OCI-LY3 (cell line): ENCODE measurements around the gene ZFYVE28.

Experiments used
- H2AFZ ChIP-seq: fragments of 200-600, 300-600 bp; shearing (Covaris generic); 2 replicates; pipeline ENCODE4 v1.6.0; 2014; ENCODE audit warnings: antibody characterized with exemption, low read depth, low read length
- H3K27ac ChIP-seq: fragments of 200-600, 300-600 bp; sonication (generic); 2 replicates; pipeline ENCODE4 v1.5.1; 2014; ENCODE audit warnings: mild to moderate bottlenecking, low read length, moderate library complexity, mixed read lengths
- H3K27me3 ChIP-seq: fragments of 200-600, 300-600 bp; sonication (generic); 2 replicates; pipeline ENCODE4 v1.6.1; 2014; ENCODE audit warnings: low read depth, low read length, mixed read lengths
- H3K36me3 ChIP-seq: fragments of 200-600, 300-600 bp; sonication (generic); replicated peaks from 2 replicates; pipeline ENCODE3; 2014; ENCODE audit warnings: low read depth, low read length, mixed read lengths
- H3K4me1 ChIP-seq: fragments of 300-600, 200-600 bp; sonication (generic); 2 replicates; pipeline ENCODE4 v1.6.1; 2014; ENCODE audit warnings: low read length, mixed read lengths
- H3K4me2 ChIP-seq: fragments of 200-600, 300-600 bp; sonication (generic); 2 replicates; pipeline ENCODE4 v1.6.1; 2014; ENCODE audit warnings: low read length, mixed read lengths
- H3K4me3 ChIP-seq: fragments of 300-600, 200-600 bp; sonication (generic); 2 replicates; pipeline ENCODE4 v1.5.1; 2014; ENCODE audit warnings: antibody characterized with exemption, mild to moderate bottlenecking, low read length, moderate library complexity
- H3K79me2 ChIP-seq: fragments of 300-600, 200-600 bp; shearing (Covaris generic); 2 replicates; pipeline ENCODE4 v1.6.1; 2014; ENCODE audit warnings: mild to moderate bottlenecking, low read length, mixed read lengths
- H3K9ac ChIP-seq: fragments of 300-600, 200-600 bp; shearing (Covaris generic); 2 replicates; pipeline ENCODE4 v1.6.0; 2014; ENCODE audit warnings: mild to moderate bottlenecking, low read length, moderate library complexity
- H3K9me3 ChIP-seq: fragments of 200-600, 300-600 bp; shearing (Covaris generic); 2 replicates; pipeline ENCODE4 v1.6.1; 2014; ENCODE audit warnings: low read length, mixed read lengths; ENCODE audit not compliant: insufficient read depth
- H4K20me1 ChIP-seq: fragments of 200-600, 300-600 bp; sonication (generic); 2 replicates; pipeline ENCODE4 v1.6.1; 2016; ENCODE audit warnings: low read length, mixed read lengths; ENCODE audit not compliant: insufficient read depth
- EZH2phosphoT487 ChIP-seq: fragments of 200-600 bp; shearing (Covaris generic); IDR thresholded peaks from 2 replicates; pipeline ENCODE4 v1.6.1; 2018; ENCODE audit warnings: antibody characterized with exemption, mixed run types, low read depth
- TF ChIP-seq, protein P1 (sequence below): fragments of 200-600, 300-600 bp; sonication (generic); IDR thresholded peaks from 2 replicates; pipeline ENCODE4 v1.5.1; 2014; ENCODE audit warnings: antibody characterized with exemption, low read length, low read depth

Gene ZFYVE28

DNA sequence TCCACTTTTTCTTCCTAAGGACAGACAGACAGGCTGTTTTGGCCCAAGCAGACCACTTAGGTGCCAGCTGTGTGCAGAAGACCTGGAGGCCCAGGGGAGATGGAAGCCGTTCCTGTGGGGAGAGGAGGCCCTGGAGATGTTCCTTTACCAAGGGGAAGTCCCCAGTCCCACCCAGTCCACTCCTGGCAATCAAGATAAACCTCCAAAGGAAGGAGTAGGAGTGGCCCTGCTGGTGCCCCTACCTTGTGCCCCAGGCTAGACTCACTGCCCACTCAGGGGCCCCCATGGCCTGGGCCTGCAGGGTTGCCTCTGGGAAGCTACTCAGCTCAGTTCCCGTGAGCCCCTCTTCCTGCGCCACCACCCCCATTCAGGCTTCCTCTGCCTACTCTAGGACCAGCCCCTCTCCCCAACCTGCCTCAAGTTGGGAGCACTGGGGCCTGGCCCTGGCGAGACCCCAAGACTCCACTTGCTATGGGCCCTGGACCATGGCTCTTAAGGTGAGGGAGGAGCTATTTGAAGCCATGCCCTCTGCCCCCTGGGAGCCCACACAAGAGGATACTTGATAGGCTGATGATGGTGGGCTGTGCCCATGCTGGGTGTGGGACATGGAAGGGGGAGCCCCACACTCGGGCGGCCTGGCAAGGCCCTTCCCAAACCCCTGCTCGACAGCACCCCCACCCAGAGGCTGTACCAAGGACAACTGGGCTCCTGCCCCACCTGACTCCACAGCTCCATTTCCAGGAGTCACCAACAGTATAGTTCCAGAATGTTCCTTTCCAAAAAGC is 25.7 kb upstream of the ZFYVE28 start:
- Histone ChIP-seq H3K27ac (no peak overlapping the region), H3K79me2 (no peaks in the 10 kb centered on the region), H4K20me1 (no peaks in the 10 kb centered on the region), H3K9ac (no peak overlapping the region), H3K4me1 (peaks cover 10% of the 10 kb centered on the region; the same call in 1 of the 2 replicates), H3K9me3 (no peaks in the 10 kb centered on the region), H3K4me2 (no peak overlapping the region), H3K27me3 (no peaks in the 10 kb centered on the region), H3K4me3 (no peak overlapping the region), H2AFZ (no peak overlapping the region), H3K36me3 (no peaks in the 10 kb centered on the region)
- TF ChIP-seq EZH2phosphoT487 = no peak
- TF ChIP-seq, protein P1, sequence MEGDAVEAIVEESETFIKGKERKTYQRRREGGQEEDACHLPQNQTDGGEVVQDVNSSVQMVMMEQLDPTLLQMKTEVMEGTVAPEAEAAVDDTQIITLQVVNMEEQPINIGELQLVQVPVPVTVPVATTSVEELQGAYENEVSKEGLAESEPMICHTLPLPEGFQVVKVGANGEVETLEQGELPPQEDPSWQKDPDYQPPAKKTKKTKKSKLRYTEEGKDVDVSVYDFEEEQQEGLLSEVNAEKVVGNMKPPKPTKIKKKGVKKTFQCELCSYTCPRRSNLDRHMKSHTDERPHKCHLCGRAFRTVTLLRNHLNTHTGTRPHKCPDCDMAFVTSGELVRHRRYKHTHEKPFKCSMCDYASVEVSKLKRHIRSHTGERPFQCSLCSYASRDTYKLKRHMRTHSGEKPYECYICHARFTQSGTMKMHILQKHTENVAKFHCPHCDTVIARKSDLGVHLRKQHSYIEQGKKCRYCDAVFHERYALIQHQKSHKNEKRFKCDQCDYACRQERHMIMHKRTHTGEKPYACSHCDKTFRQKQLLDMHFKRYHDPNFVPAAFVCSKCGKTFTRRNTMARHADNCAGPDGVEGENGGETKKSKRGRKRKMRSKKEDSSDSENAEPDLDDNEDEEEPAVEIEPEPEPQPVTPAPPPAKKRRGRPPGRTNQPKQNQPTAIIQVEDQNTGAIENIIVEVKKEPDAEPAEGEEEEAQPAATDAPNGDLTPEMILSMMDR = no peak

GRCh38 chr4:2443061-2443730 is 24.8 kb upstream of the ZFYVE28 start:
- Histone ChIP-seq H3K4me3 (no peak overlapping the region), H3K79me2 (no peaks in the 10 kb centered on the region), H3K4me2 (no peak overlapping the region), H3K9ac (no peak overlapping the region), H3K27ac (no peak overlapping the region), H3K27me3 (no peaks in the 10 kb centered on the region), H3K9me3 (no peaks in the 10 kb centered on the region), H2AFZ (no peak overlapping the region), H4K20me1 (no peaks in the 10 kb centered on the region), H3K36me3 (no peaks in the 10 kb centered on the region), H3K4me1 (peaks cover 10% of the 10 kb centered on the region; the same call in 1 of the 2 replicates)
- no peak for TF ChIP-seq EZH2phosphoT487
- TF ChIP-seq, protein P1 = no peak

- peak overlapping the region; percentile 99 for H2AFZ ChIP-seq
Measured at GRCh38 chr4:2442175-2442993, 23.9 kb upstream of the ZFYVE28 start.

More at GRCh38 chr4:2442175-2442993, 23.9 kb upstream of the ZFYVE28 start:
- Histone ChIP-seq H3K79me2 (no peaks in the 10 kb centered on the region), H3K4me1 (peaks cover 10% of the 10 kb centered on the region; the same call in 1 of the 2 replicates), H3K9ac (peak overlapping the region; percentile 69; the same call in 1 of the 2 replicates), H3K9me3 (no peaks in the 10 kb centered on the region), H3K4me3 (peak overlapping the region; percentile 73), H3K4me2 (peak overlapping the region; percentile 84), H3K27ac (no peak overlapping the region), H4K20me1 (no peaks in the 10 kb centered on the region), H3K36me3 (no peaks in the 10 kb centered on the region), H3K27me3 (no peaks in the 10 kb centered on the region)
- TF ChIP-seq EZH2phosphoT487 = no peak
- TF ChIP-seq, protein P1 = no peak
